ENCODE results near the gene ZNF541.

The ZNF541 gene

DNA sequence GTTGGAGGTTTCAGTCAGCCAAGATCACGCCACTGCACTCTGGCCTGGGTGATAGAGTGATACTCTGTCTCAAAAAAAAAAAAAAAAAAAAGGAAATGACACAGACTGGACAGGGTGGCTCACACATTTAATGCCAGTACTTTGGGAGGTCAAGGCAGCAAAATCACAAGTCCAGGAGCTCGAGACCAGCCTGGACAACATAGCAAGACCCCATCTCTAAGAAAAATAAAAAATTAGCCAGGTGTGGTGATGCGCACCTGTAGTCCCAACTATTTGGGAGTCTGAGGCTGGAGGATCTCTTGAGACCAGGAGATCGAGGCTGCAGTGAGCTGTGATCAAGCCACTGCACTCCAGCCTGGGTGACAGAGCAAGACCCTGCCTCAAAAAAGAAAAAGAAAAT lies 35.5 kb downstream of the ZNF541 start:
- no peak for TF ChIP-seq POLR2AphosphoS5 (IDR thresholded peaks at IDR 0.05; ENCODE audit: low read depth, low read length)
- no peak for TF ChIP-seq TAF1 (IDR thresholded peaks at IDR 0.05; ENCODE audit: borderline replicate concordance, low read depth, low read length)
- TF ChIP-seq POLR2A (IDR thresholded peaks at IDR 0.05; ENCODE audit: low read depth, low read length) = no peak
- DNase-seq (ENCODE audit: insufficient read length) = no peak
- no peak for FAIRE-seq

DNA sequence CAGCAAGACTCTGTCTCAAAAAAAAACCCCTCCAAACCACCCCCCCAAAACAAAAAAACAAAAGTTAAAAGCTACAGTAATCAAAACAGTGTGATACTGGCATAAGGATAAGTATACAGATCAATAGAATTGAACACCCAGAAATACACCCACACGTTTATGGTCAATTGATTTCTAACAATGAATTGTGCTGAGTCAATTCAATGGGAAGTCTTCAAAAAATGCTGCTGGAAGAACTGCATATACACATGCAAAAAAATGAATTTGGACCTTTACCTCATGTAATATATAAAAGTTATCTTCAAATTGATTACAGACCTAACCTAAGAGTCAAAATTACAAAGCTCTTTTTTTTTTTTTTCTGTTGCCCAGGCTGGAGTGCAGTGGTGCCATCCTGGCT lies 38.3 kb downstream of the ZNF541 start:
- FAIRE-seq (no peak), DNase-seq (ENCODE audit: insufficient read length) (no peak)
- no peak for TF ChIP-seq POLR2A (IDR thresholded peaks at IDR 0.05; ENCODE audit: low read depth, low read length)
- no peak for TF ChIP-seq POLR2AphosphoS5 (IDR thresholded peaks at IDR 0.05; ENCODE audit: low read depth, low read length)
- no peak for TF ChIP-seq TAF1 (IDR thresholded peaks at IDR 0.05; ENCODE audit: borderline replicate concordance, low read depth, low read length)

DNA sequence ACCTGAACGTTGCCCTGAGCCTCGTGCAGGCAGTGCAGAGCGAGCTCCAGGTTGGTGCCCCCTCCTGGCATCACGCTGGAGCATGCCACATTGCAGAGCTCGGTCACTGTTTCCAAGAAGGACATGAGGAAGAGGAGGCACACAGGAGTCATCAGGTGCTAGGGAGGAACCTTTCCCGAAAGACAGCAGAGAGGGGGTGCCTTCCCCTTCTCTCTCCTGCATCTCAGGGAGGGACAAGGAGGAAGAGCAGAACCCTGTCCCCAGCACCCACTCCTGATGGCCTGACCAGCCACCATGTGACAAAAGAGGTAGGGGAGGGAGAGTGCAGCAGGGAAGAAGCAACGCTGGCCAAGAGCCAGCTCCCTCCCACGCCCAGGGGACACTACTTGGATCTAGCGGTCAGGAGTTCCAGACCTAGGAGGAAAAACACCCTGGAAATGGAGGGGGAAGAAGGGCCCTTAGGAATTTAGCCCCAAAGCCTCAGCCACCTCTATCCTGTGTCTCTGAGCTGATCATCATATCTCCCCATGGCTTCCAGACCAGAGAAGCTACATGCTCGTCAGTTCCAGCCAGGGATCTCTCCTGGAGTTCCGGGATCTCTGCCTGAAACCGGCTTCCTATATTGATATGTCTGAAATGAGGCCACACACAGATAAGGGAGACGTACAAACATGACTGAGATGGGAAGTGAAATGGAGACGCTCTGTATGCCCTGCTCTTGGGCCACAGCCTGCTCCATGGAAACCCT lies 41.1 kb downstream of the ZNF541 start:
- no peak for TF ChIP-seq TAF1 (IDR thresholded peaks at IDR 0.05; ENCODE audit: borderline replicate concordance, low read depth, low read length)
- TF ChIP-seq POLR2AphosphoS5 (IDR thresholded peaks at IDR 0.05; ENCODE audit: low read depth, low read length) = no peak
- TF ChIP-seq POLR2A (IDR thresholded peaks at IDR 0.05; ENCODE audit: low read depth, low read length) = no peak
- no peak for DNase-seq (ENCODE audit: insufficient read length)
- no peak for FAIRE-seq

DNA sequence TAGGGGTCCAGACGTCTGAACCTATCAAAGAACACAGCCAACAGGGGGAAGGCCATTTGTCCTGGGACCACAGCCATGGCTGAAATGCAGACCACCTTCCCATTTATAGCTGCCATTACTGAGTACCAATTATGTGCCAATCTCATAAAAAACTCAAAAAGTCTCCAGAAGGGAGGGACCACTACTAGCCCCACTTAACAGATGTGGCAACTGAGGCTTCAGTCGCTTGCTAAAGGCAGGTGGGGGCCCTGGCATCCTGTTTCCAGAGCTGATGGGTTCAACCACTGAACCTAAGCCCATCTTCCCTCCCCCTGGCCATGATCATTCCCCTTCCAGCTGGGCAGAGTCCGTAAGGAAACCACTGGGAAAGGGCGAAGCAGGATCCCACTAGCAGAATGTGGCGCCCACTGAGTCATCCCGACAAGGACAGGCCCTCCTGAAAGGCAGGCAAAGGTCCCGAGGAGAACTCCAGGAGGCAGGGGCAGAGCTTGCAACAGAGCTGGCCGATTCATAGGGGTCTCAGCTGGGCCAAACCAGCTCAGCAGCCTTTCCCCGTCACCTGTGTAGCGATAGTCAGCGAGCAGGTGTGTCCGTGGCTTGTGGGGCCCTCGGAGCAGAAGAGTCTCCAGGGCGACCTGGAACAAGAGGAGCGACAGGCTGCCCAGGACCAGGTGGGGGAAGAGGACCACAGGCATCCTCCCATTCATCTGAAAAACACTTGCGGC lies 43.8 kb downstream of the ZNF541 start:
- DNase-seq (ENCODE audit: insufficient read length) (no peak), FAIRE-seq (no peak)
- TF ChIP-seq POLR2A (IDR thresholded peaks at IDR 0.05; ENCODE audit: low read depth, low read length) = no peak
- no peak for TF ChIP-seq TAF1 (IDR thresholded peaks at IDR 0.05; ENCODE audit: borderline replicate concordance, low read depth, low read length)
- TF ChIP-seq POLR2AphosphoS5 (IDR thresholded peaks at IDR 0.05; ENCODE audit: low read depth, low read length) = no peak

DNA sequence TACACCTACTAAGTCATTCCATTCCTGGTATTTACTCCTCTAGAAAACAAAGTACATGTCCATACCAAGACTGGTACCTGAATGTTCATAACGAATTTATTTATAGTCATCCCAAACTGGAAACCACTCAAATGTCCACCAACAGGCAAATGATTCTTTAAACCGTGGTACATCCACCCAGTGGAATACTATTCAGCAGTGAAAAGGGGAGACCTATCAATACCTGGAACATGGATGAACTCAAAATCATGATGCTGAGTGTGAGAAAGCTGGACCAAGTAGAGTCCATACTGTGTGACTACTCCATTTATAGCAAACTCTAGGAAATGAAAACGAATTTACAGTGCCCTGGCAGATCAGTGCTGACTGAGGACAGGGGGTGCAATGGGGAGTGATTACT lies 46.1 kb downstream of the ZNF541 start:
- FAIRE-seq = no peak
- TF ChIP-seq POLR2A (IDR thresholded peaks at IDR 0.05; ENCODE audit: low read depth, low read length) (no peak), TAF1 (IDR thresholded peaks at IDR 0.05; ENCODE audit: borderline replicate concordance, low read depth, low read length) (no peak), POLR2AphosphoS5 (IDR thresholded peaks at IDR 0.05; ENCODE audit: low read depth, low read length) (no peak)
- no peak for DNase-seq (ENCODE audit: insufficient read length)

DNA sequence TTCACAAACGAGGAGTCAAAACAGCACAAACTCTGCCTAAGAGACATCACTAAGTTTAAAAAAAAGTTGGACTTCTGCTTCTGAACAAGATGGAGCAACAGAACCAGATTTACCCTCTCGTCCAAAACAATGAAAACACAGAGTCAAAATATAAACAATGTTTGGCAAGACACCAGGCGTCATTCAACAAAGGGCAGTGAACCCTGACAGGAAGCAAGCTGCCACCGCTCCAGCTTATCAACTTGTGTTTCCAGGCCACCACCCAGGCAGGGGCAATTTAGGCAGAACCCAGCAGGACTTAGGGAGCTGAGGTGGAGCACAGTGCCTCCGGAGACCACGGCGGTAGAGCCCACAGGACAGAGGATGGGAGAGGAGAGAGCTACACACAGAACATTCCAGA lies 49.5 kb downstream of the ZNF541 start:
- TF ChIP-seq TAF1 (IDR thresholded peaks at IDR 0.05; ENCODE audit: borderline replicate concordance, low read depth, low read length) (no peak), POLR2AphosphoS5 (IDR thresholded peaks at IDR 0.05; ENCODE audit: low read depth, low read length) (no peak), POLR2A (IDR thresholded peaks at IDR 0.05; ENCODE audit: low read depth, low read length) (no peak)
- no peak for DNase-seq (ENCODE audit: insufficient read length)
- FAIRE-seq = no peak

Data from GM12892 (cell line).